ENCODE measurements around the gene ZNHIT1. TPM values are rescaled to one million over a fixed set of nuclear protein-coding genes. Genes with fewer than 3 reads are reported as not detected.

The ZNHIT1 gene
- total and polyA plus RNA-seq, 2 donors from 2014 or later, result 74.9 to 208 TPM

GRCh38 chr7:101223528-101223927 is 5.6 kb downstream of the ZNHIT1 start:
- TF ChIP-seq CTCF (IDR thresholded peaks at IDR 0.05; ENCODE audit: borderline replicate concordance, extremely low read depth, insufficient read depth), result no peak
- no peak for FAIRE-seq
- H3K36me3 ChIP-seq (ENCODE audit: control insufficient read depth in 2 of 3, insufficient read depth in 3 of 3, low read length in 3 of 3), result peaks cover 0 to 23% (median 2%) of the 10 kb centered on the region in 3 donors

GRCh38 chr7:101225650-101226049 is 7.7 kb downstream of the ZNHIT1 start:
- Histone ChIP-seq H3K9me3 (ENCODE audit: control insufficient read depth in 2 of 3, insufficient read depth in 1 of 3, low read length in 3 of 3) (no peaks in the 10 kb centered on the region), H3K36me3 (ENCODE audit: control insufficient read depth in 2 of 3, insufficient read depth in 3 of 3, low read length in 3 of 3) (peaks cover 0 to 23% (median 2%) of the 10 kb centered on the region in 3 donors), H3K4me1 (ENCODE audit: control insufficient read depth in 2 of 3, insufficient read depth in 2 of 3, low read depth in 1 of 3, low read length in 3 of 3) (no peaks in the 10 kb centered on the region), H3K4me3 (ENCODE audit: low read length in 3 of 3) (no peak overlapping the region), H3K27ac (ENCODE audit: low read depth in 2 of 2, low read length in 2 of 2) (no peak overlapping the region), H3K9ac (ENCODE audit: low read length in 3 of 3) (no peak overlapping the region), H3K27me3 (ENCODE audit: control insufficient read depth, insufficient read depth, low read length) (no peaks in the 10 kb centered on the region)
- DNase-seq, result no peak
- no peak for FAIRE-seq
- TF ChIP-seq CTCF (IDR thresholded peaks at IDR 0.05; ENCODE audit: borderline replicate concordance, extremely low read depth, insufficient read depth), result no peak
- intact Hi-C loops (cut with DNase I), result no loop called here

More at GRCh38 chr7:101223528-101223927, 5.6 kb downstream of the ZNHIT1 start:
- Histone ChIP-seq H3K4me3 (ENCODE audit: low read length in 3 of 3) (no peak overlapping the region), H3K27me3 (ENCODE audit: control insufficient read depth, insufficient read depth, low read length) (no peaks in the 10 kb centered on the region), H3K9ac (ENCODE audit: low read length in 3 of 3) (no peak overlapping the region), H3K4me1 (ENCODE audit: control insufficient read depth in 2 of 3, insufficient read depth in 2 of 3, low read depth in 1 of 3, low read length in 3 of 3) (peaks cover 0 to 12% (median 5%) of the 10 kb centered on the region in 3 donors), H3K9me3 (ENCODE audit: control insufficient read depth in 2 of 3, insufficient read depth in 1 of 3, low read length in 3 of 3) (no peaks in the 10 kb centered on the region), H3K27ac (ENCODE audit: low read depth in 2 of 2, low read length in 2 of 2) (no peak overlapping the region)
- intact Hi-C loops (cut with DNase I), result no loop called here
- no peak for DNase-seq

GRCh38 chr7:101226721-101227120 is 8.8 kb downstream of the ZNHIT1 start:
- Histone ChIP-seq H3K36me3 (ENCODE audit: control insufficient read depth in 2 of 3, insufficient read depth in 3 of 3, low read length in 3 of 3) (peaks cover 0 to 23% (median 2%) of the 10 kb centered on the region in 3 donors), H3K4me1 (ENCODE audit: control insufficient read depth in 2 of 3, insufficient read depth in 2 of 3, low read depth in 1 of 3, low read length in 3 of 3) (peaks cover 0 to 4% (median 3%) of the 10 kb centered on the region in 3 donors), H3K9ac (ENCODE audit: low read length in 3 of 3) (no peak overlapping the region), H3K27me3 (ENCODE audit: control insufficient read depth, insufficient read depth, low read length) (no peaks in the 10 kb centered on the region), H3K4me3 (ENCODE audit: low read length in 3 of 3) (no peak overlapping the region), H3K9me3 (ENCODE audit: control insufficient read depth in 2 of 3, insufficient read depth in 1 of 3, low read length in 3 of 3) (no peaks in the 10 kb centered on the region), H3K27ac (ENCODE audit: low read depth in 2 of 2, low read length in 2 of 2) (no peak overlapping the region)
- intact Hi-C loops (cut with DNase I), result no loop called here
- no peak for TF ChIP-seq CTCF (IDR thresholded peaks at IDR 0.05; ENCODE audit: borderline replicate concordance, extremely low read depth, insufficient read depth)
- DNase-seq, result no peak
- no peak for FAIRE-seq

GRCh38 chr7:101231644-101232043 is 13.7 kb downstream of the ZNHIT1 start:
- Histone ChIP-seq H3K36me3 (ENCODE audit: control insufficient read depth in 2 of 3, insufficient read depth in 3 of 3, low read length in 3 of 3) (peaks cover 0 to 3% (median 0%) of the 10 kb centered on the region in 3 donors), H3K4me1 (ENCODE audit: control insufficient read depth in 2 of 3, insufficient read depth in 2 of 3, low read depth in 1 of 3, low read length in 3 of 3) (peaks cover 0 to 9% (median 6%) of the 10 kb centered on the region in 3 donors), H3K9me3 (ENCODE audit: control insufficient read depth in 2 of 3, insufficient read depth in 1 of 3, low read length in 3 of 3) (no peaks in the 10 kb centered on the region), H3K27me3 (ENCODE audit: control insufficient read depth, insufficient read depth, low read length) (no peaks in the 10 kb centered on the region), H3K4me3 (ENCODE audit: low read length in 3 of 3) (peak overlapping the region in 1 of 3 donors; percentile 43), H3K27ac (ENCODE audit: low read depth in 2 of 2, low read length in 2 of 2) (peak overlapping the region; percentile 63 to 69), H3K9ac (ENCODE audit: low read length in 3 of 3) (peak overlapping the region in 1 of 3 donors; percentile 59)
- no peak for TF ChIP-seq CTCF (IDR thresholded peaks at IDR 0.05; ENCODE audit: borderline replicate concordance, extremely low read depth, insufficient read depth)
- DNase-seq (peak in 1 of 5 donors; percentile 19), FAIRE-seq (no peak)
- intact Hi-C loops (cut with DNase I), result no loop called here

Measured in kidney (tissue), 14 donors.